Suppressor macrophage (primary cell): ENCODE results near the gene ZSCAN20.

Experiments
- DNase-seq, 4 experiments: peaks; one replicate each; pipeline ENCODE4 v3.0.0-alpha.2; 2020 to 2022

Gene ZSCAN20

DNA sequence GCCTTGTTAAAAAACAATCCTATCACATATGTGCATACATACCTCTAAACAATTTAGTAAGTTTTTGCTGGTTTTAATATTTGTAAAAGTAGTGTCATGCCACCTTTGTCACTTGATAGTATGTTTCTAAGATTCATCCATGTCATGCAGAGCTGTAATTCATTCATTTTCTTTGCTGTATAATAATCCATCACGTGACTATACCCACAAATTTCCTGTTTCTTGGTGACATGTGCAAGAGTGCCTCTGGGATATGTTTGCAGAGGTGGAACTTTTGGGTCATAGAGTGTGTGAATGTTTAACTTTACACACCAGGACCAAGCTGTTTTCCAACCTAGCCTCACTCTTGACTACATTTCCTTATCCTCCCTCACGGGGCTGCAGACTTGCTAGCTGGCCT is 62.9 kb downstream of the ZSCAN20 start:
- DNase-seq: no peak

- no peak for DNase-seq
These were observed 65.4 kb downstream of the ZSCAN20 start for GRCh38 chr1:33537885-33538284.

- no peak for DNase-seq
These were observed 69.5 kb downstream of the ZSCAN20 start for GRCh38 chr1:33541966-33542365.
